Activated T-helper 1 cell treated with anti-CD3 and anti-CD28 coated beads, Interleukin-2, amount 50 U/mL, for 16 hours (primary cell): ENCODE data around the gene NOP9.

Source experiments
- DNase-seq, 2 donors: peaks; one replicate each; pipeline ENCODE4 v3.0.0-alpha.2; 2020; ENCODE audit warnings: low read depth in 1 of 2, low spot score in 1 of 2

The NOP9 gene

GRCh38 chr14:24309538-24310264 is 10.1 kb downstream of the NOP9 start, which contains the start of gene LTB4R2:
LTB4R2 (plus strand) TSS chr14:24310140; CDS start chr14:24310665, 525 bp downstream.
- no peak for DNase-seq

- DNase-seq, result no peak
These were observed 10.6 kb downstream of the NOP9 start for GRCh38 chr14:24310265-24310645.

GRCh38 chr14:24310646-24311604 is 11.3 kb downstream of the NOP9 start, which contains the start of gene LTB4R:
LTB4R (plus strand) TSS chr14:24311502; CDS start chr14:24315652, 4,150 bp downstream.
- peak; percentile 37 to 57 for DNase-seq

GRCh38 chr14:24311837-24312615 is 12.4 kb downstream of the NOP9 start:
- no peak for DNase-seq

- no peak for DNase-seq
These were observed 13.3 kb downstream of the NOP9 start for GRCh38 chr14:24312736-24313507.

GRCh38 chr14:24313913-24314312 is 14.3 kb downstream of the NOP9 start:
- DNase-seq, result no peak

- no peak for DNase-seq
These were observed 14.9 kb downstream of the NOP9 start for GRCh38 chr14:24314377-24315193.

GRCh38 chr14:24315243-24315806 is 15.7 kb downstream of the NOP9 start:
- no peak for DNase-seq

GRCh38 chr14:24315807-24316596 is 16.4 kb downstream of the NOP9 start:
- no peak for DNase-seq

GRCh38 chr14:24316597-24316950 is 16.9 kb downstream of the NOP9 start:
- DNase-seq, result no peak

- no peak for DNase-seq
These were observed 17.7 kb downstream of the NOP9 start for GRCh38 chr14:24317141-24317928.

- no peak for DNase-seq
These were observed 21.7 kb downstream of the NOP9 start for GRCh38 chr14:24321212-24321975.

GRCh38 chr14:24322672-24323071 is 23.0 kb downstream of the NOP9 start:
- DNase-seq, result no peak

- DNase-seq, result no peak
These were observed 23.7 kb downstream of the NOP9 start for GRCh38 chr14:24323341-24323740.

- DNase-seq, result no peak
These were observed 24.4 kb downstream of the NOP9 start for GRCh38 chr14:24324024-24324423.

- no peak for DNase-seq
These were observed 25.4 kb downstream of the NOP9 start for GRCh38 chr14:24325041-24325530.

GRCh38 chr14:24325963-24326362 is 26.3 kb downstream of the NOP9 start:
- no peak for DNase-seq
